Right ventricle myocardium inferior (tissue), 1 donor: ENCODE results near the gene IL1RAPL2. TPM values are rescaled to one million over a fixed set of nuclear protein-coding genes. Genes with fewer than 3 reads are reported as not detected.

Source experiments
- ATAC-seq: fragments of 200-7000 bp; cut with Tn5 transposase; one replicate; pipeline ENCODE4 v1.9.1; 2020; ENCODE audit warnings: mild to moderate bottlenecking, moderate library complexity
- DNase-seq: peaks from one replicate; pipeline ENCODE4 v3.0.0; 2021; ENCODE audit errors: missing footprints
- intact Hi-C: fragments of 100-400 bp; cut with DNase I; formaldehyde crosslinking; loops from one replicate; pipeline ENCODE4 v1.11.0; 2022
- total RNA-seq: library from RNA; stranded (reverse); fragmentation: NEBNext Ultra II Directional; extraction: Animal tissue kit (Norgen Biotek cat#: 25700); gene quantifications from one replicate; pipeline ENCODE4 v1.2.1, GENCODE V29; 2021
- donor health status: DM: no; HTN: yes; CAD: no; lungs with severe emphysema.

IL1RAPL2 gene
- total RNA-seq, 1 donor from 2014 or later, result not detected

DNA sequence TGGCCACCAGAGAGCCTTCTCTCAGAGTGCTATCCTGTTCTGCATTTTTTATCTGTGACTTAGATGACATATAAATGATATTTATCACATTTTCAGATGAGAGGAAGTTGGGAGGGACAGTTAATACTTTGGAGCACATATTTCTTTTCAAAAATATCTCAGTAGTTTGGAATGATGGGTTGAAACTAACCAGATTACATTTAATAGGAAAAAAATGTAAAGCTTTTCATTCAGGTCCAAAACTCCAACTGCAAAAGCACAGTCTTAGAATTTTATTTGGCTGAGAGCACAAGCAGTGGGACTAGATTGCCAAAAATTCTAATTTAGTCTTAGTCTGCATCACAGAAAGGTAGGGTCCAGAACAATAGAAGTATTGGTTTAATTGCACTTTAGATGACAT lies 902.7 kb downstream of the IL1RAPL2 start:
- ATAC-seq, result no peak

DNA sequence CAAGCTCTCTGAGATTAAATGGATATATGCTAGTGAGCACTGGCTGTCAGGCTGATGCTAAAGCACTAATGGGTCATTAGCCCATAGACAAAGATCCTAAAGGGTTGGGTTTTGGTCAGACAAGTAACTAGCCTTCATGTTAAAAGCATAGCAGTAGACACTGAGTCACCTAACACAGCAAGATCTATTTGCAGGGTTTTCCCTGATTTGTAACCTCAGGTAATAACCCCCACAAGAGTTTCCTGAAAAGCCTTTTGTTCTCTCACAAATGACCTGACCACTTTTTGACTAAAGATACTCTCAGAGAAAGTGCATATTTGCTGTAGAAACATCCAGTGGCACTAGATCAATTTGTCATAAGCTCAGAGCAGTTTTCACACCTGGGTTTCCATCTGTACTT lies 905.6 kb downstream of the IL1RAPL2 start:
- DNase-seq (no peak), ATAC-seq (no peak)
- intact Hi-C loops, result no loop called here

More for the DNA sequence above, 902.7 kb downstream of the IL1RAPL2 start:
- intact Hi-C loops, result no loop called here
- no peak for DNase-seq

DNA sequence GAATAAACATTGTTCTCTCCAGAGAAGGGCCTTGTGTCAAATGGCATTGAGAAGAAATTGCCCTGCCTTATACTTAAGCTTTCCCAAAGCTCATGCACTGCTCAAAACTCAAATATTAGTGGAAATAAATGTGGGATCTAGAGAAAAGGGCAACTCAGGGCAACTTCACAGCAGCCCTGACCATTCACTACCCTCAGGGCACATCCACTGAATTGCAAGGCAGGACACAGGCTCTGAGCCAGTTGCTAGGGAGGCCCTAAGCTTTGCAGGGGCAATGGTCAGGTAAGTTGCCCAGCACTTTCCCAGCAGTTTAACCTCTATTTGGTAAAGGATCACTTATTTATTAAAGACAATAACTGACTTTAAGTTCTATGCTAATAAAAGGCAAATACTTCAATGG lies 909.8 kb downstream of the IL1RAPL2 start:
- intact Hi-C loops, result no loop called here
- no peak for ATAC-seq
- DNase-seq, result no peak

DNA sequence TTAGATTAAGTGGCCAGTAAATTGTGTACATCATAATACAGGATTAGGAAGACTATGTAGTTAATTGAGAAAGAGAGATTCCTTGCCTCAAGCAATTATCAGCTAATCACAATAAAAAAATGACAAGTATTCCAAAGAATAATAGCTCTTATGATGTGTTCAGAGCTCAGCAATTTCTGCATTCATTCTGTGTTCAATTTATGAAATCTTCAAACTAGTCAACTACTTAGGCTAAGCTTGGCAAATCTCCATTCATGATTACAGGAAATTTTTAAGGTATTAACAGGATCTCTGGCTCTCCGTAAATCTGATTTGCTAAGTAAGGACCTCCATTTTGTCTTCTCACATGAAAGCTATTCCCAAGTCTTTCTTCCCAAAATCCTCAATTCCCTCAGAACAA lies 911.4 kb downstream of the IL1RAPL2 start:
- intact Hi-C loops, result no loop called here
- DNase-seq (no peak), ATAC-seq (no peak)

DNA sequence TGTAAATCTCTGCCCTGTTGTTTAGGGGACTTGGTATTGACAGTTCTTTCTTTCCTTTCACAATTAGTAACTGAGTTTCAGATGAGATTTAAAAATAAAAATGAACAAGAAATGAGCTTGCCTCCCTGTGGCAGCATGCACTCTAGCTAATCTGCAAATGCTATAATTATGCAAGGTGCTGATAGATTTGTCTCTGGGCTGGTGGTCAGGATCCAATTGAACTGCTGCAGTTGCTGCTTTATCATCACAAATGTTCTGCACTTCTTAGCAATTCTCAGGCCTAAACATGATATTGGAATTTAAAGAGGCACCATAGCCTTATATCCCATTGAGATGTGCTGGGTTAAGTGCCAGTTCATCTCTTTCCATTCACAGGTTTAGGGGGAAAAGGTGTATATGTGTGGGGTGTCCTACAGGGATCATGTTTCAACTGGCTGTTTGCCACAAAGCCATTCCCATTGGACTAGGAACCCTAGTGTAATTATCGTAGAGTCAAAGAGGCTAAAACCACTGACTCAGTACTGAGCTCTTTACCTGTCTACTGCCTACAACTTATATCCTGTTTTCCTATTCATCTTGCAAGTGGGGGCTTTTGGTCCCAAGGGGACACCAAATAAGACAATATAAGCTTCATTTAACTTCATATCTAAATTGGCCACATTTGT lies 914.8 kb downstream of the IL1RAPL2 start:
- intact Hi-C loops, result loop anchor here (5.0 kb wide), 1 partner anchor 47 kb away; no protein-coding TSS in a partner anchor
- DNase-seq (no peak), ATAC-seq (peak; percentile 69)

DNA sequence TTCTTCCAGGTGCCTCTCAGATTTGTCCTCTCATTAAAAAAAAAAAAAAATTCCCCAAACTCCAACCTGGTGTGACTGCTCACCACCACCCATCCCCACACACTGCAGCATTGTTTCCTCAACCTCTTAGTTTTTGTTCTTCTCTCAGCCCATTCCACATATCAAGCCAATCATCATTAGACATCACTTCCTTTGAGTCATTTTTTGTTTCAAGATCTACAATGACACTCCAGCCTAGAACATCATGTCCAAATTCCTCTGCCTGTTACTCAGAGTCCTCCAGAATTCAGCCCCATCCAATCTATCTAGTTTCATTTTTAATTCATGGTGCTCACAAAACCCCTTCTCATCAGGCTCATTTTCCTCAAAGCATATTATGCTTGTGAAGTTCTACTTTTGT lies 917.0 kb downstream of the IL1RAPL2 start:
- DNase-seq (no peak), ATAC-seq (no peak)
- intact Hi-C loops, result loop anchor here (5.0 kb wide), 1 partner anchor 44 kb away; no protein-coding TSS in a partner anchor

DNA sequence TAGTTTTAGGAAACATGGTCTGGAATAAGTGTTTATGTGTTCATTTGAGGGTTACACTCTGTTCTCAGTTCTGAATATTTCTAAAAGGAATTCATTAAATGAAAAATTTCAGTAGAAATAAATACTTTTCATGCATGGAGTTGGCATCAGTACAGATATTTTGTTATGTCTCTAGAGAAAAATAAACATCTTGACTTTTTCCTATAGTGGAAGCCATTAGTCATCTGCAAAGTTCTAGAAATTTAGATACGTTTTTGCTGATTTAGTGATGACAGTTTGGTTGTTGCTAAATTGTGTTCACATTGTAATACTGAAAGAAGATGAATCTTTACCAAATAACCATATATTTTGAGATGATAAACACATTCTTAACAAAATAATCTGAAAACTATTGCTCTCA lies 922.7 kb downstream of the IL1RAPL2 start:
- DNase-seq, result no peak
- intact Hi-C loops, result no loop called here
- no peak for ATAC-seq

DNA sequence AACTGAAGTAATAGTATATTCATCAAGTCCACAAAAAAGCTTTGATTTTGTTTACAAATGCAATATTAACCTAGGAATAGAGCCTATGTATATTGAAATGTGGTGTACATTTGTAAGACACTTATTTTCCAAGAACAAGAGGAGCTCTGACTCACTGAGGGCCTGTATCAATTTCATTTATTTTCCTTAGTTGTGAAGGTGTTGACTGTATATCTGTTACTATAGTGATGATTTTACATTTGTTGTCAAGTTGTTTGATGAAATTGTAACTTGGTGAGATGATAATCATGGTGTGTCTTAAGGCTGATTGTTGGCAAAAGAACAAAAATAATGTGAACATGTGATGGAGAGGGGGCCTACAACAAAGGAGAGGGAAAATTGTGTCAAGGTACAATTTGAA lies 929.4 kb downstream of the IL1RAPL2 start:
- intact Hi-C loops, result no loop called here
- ATAC-seq, result no peak

DNA sequence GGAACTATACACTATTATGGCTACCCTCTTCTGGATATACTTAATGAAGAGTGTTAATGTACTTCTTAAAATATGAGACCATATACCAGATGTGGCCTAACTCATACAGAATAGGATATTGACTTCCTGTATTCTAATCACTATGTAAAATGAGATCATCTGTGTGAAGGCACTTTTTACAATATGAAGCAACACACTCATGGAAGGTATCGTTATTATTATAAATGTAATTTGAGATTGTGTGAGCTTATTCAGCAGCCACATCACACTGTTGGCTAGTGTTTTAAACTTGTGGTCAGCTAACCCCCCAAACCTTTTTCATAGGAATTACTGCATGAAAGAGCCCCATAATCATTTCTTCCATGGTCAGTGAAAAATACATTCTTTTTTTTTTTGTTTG lies 936.3 kb downstream of the IL1RAPL2 start:
- no peak for ATAC-seq
- intact Hi-C loops, result no loop called here
- no peak for DNase-seq

More for the DNA sequence above, 929.4 kb downstream of the IL1RAPL2 start:
- DNase-seq, result no peak

DNA sequence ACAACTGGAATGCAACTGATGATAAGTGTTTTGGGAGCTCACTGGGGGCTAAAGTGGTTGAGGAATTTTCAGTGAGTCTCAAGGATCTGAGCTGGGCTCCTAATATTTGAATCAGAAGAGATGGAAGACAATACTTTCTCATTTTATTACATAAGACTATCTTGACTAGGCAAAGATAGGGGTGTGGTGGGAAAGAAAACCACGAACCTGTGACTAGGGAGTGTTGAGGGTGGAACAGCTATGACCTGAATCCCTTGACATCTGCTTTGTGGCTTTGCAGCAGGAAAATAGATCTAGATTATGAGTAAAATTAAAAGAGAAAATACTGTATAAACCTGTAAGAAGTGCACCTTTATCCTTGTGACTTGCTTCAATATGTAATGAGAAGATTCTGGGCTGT lies 949.6 kb downstream of the IL1RAPL2 start:
- intact Hi-C loops, result no loop called here
- DNase-seq (no peak), ATAC-seq (no peak)

DNA sequence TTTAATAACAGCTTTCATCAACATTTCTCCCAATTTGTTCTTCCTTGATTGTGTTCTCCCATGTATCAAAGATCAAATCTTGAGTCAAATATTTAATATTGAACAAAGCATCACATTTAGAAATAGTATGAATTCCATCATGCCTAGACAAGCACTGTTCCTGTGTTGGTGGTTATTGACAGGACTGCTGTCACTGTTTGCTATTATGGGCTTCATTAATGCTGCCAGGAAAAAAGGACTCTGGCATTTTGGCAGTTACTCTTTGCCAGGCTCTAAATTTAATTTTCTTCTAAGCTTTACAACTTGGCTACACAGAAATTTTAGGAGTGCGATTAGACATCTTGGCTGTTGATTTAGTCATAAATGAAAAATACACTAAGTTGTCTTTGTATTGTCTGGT lies 960.4 kb downstream of the IL1RAPL2 start:
- no peak for DNase-seq
- peak; percentile 46 for ATAC-seq
- intact Hi-C loops, result loop anchor here (5.0 kb wide), 1 partner anchor 44 kb away; no protein-coding TSS in a partner anchor

DNA sequence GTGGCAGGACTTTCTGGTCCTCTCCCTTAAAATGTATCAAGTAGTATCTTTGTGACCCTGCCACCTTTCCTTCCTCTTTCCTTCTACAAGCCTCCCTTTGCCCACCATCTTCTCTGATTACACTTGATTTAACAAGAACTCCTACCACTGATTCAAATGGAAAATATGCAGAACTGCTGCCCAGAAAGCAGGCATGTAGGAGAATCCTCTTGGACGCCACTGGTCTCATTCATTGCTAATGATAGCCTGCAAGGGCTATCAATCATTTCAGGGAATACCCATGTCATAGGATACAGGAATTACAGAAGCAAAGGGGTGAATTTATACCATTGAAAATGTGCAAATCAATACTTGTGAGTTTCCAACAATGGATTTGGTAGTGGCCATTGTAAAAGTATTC lies 961.8 kb downstream of the IL1RAPL2 start:
- DNase-seq, result no peak
- intact Hi-C loops, result loop anchor here (5.0 kb wide), 1 partner anchor 45 kb away; no protein-coding TSS in a partner anchor
- no peak for ATAC-seq

DNA sequence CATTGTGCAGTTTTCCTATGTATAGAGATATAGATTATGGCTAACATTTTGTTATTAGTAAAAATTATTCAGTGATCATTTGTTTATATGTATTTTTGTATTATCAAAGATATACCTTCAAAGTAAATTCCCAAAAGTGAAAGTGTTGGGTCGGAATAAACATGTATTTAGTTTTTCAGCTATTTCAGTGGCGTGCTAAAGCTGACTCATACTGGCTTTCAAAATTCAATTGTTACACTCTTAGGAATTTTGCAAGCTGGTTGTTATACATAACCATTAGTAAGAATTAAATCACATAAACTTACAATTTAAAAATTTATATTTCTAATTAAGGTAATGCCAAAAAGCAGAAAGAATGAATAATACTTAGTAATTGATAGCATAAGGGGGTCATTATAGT lies 968.0 kb downstream of the IL1RAPL2 start:
- DNase-seq, result no peak
- no peak for ATAC-seq
- intact Hi-C loops, result no loop called here

DNA sequence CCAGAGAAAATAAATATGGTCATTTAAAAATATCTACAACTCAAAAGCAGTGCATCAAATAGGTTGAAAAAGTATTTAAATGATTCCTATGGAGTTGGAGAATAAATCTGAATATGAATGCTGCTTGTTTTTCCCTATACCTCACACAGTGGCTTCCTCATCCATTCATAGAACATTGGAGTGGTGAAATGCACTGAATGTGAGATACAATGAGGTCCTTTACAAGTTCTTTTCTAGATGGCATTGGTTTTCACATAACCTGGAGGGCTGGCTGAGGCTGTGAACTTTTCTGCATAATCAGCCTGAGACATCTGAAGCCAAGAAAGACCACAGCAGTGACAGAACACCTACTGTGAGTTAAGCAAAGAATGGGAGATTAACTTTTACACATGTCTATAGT lies 977.3 kb downstream of the IL1RAPL2 start:
- no peak for DNase-seq
- intact Hi-C loops, result no loop called here
- no peak for ATAC-seq

DNA sequence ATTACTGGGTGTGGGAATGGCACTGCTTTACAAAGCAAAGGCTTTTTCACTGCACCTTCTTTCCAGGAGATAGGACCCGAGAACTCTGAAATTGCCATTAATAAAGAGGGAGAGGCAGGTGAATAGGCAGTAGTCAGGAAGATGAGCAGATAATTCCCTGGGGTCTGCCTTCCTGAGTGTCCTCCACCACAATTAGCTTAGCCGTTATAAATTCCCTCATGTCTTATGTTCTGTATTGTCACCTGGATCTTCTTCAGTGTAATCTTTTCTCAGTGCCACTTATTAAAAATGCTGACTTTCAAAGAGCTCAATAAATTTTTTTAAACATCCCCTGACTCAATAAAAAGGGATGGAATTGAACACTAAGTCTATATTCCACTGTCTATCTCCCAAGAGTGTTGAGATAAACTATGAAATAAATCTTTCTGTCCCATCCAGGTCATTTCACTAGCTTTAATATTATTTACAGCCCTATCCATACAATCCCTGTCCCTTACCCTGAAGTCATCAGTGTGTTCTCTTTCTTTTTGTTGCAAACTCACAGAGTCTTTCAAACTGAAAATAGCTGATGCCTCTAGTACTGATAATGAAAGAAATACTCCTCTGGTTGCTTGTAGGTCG lies 984.2 kb downstream of the IL1RAPL2 start:
- ATAC-seq (no peak), DNase-seq (no peak)
- intact Hi-C loops, result no loop called here

DNA sequence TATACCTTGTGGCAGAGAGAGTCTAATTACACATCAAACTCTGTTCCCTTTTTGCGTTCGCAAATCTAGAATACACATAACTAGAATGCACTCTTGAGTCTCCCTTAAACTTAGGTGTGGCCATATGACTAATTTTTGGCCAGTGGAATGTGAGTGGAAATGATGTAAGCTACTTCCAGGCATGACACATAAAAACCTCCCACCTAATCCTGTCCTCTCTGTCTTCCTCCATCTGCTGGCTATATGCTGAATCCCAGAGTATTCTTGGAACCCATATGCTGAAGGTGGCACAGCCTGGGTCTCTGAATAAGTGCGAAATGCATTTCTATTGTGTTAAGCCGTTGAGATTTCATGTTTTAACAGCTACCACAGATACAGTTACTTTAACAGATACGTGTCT lies 986.4 kb downstream of the IL1RAPL2 start:
- no peak for DNase-seq

DNA sequence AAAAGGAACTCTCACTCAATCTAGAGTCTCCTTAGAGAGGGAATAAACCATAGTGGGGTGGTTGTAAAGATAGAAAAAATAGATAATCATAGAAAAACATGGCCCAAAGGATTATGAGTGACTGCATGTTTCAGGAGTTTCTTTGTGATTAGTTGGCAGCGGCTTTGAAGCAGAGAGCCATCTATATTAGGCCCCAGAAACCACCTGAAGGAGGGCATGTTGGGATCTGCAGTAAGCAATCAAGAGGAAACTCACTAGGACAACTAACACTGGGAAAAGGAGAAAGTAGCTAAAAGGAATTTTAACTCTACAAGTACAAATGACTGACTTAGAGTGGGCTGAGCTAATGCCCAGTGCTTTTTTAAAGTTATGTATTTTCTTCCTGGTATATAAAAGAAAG lies 987.1 kb downstream of the IL1RAPL2 start:
- intact Hi-C loops, result no loop called here
- DNase-seq (no peak), ATAC-seq (no peak)

More for the DNA sequence above, 986.4 kb downstream of the IL1RAPL2 start:
- no peak for ATAC-seq
- intact Hi-C loops, result no loop called here

DNA sequence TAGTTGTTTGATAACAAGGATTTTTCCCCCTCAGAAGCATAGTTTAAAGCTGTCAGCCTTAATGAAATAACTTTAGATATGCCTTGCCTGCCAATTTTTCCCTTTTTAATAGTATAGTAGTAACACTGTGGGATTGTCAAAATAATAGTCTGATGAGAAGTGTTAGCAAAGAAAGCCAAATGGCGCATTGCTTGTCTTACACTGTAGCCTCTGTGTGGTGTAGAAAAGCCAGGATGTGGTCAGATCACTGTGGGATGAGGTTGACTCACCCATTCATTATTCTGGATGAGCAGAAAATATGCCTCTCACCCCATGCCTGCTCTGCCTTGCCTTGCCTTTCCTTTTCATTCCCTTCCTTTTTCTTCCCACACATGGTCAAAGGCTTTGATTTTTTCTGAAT lies 998.5 kb downstream of the IL1RAPL2 start:
- no peak for ATAC-seq
- intact Hi-C loops, result no loop called here
- DNase-seq, result no peak

DNA sequence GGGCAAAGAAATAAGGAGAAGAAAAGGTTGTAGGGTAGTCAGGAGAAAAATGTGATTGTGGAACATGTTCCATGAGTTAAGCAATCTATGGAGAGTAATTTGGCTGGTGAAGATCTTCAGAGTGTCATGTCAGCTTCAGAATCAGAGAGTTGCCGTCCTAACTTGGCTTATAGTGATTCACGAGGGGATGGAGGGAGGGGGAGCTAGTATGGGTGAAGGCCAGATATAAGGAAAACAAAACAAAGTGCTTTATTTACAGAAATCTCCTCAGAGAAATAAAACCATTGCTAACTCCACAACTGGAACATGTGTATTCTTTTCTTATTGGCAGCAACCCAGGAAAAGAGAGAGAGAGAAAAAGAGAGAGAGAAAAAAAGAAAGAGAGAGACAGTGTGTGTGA lies 999.9 kb downstream of the IL1RAPL2 start:
- no peak for DNase-seq
- ATAC-seq, result no peak
- intact Hi-C loops, result no loop called here

DNA sequence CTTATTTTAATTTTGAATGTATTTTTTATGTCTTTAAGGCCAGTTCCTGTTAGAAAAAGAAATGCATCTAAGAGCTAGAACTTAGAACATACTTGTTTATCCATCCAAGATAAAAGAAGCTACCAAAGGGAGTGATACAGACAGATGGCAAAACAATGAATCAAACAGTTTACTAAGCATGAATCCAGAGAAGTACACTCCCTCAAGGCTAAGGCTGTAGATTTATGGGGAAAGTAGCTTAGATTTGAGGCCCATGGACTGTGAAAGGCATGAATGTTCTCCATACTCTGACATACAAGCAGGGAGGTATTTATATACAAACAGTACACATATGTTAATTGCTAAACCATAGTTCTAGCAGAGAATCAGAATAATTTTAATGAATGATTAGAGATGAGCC lies 1001.1 kb downstream of the IL1RAPL2 start:
- ATAC-seq, result no peak
- intact Hi-C loops, result no loop called here
- DNase-seq, result no peak

DNA sequence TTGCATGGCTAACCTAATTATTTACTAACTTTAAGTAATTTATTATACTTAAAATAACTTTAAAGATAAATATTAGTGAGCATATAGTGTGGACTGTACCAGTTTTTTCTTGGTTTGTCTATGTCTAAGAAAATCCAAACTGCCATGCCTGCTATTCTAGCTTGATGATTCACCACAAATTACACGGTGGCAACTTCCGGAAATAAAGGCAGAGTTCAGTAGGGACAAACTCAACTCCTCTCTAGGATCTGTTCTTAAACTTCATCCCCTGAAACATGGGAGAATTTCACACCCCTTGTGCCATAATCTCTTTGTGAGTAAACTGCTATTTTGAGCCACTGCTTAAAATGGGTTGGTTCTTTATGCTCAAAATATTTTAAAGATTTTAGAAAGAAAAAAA lies 1042.7 kb downstream of the IL1RAPL2 start:
- ATAC-seq (no peak), DNase-seq (no peak)
- intact Hi-C loops, result no loop called here
